ENCODE measurements around the gene PRTN3.

DNA sequence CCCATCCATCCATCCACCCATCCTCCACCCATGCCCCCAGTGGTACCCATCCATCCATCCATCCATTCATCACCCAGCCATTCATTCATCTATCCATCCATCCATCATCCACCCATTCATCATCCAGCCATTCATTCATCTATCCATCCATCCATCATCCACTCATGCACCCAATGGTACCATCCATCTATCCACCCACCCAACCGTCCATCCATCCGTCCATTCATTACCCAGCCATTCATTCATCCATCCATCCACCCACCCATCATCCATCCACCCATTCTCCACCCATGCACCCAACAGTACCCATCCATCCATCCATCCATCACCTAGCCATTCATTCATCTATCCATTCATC is 24.3 kb upstream of the PRTN3 start:
- TF ChIP-seq, protein P1, sequence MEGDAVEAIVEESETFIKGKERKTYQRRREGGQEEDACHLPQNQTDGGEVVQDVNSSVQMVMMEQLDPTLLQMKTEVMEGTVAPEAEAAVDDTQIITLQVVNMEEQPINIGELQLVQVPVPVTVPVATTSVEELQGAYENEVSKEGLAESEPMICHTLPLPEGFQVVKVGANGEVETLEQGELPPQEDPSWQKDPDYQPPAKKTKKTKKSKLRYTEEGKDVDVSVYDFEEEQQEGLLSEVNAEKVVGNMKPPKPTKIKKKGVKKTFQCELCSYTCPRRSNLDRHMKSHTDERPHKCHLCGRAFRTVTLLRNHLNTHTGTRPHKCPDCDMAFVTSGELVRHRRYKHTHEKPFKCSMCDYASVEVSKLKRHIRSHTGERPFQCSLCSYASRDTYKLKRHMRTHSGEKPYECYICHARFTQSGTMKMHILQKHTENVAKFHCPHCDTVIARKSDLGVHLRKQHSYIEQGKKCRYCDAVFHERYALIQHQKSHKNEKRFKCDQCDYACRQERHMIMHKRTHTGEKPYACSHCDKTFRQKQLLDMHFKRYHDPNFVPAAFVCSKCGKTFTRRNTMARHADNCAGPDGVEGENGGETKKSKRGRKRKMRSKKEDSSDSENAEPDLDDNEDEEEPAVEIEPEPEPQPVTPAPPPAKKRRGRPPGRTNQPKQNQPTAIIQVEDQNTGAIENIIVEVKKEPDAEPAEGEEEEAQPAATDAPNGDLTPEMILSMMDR (IDR thresholded peaks at IDR 0.05; ENCODE audit: poor library complexity): no peak
- no peak for TF ChIP-seq EZH2 (IDR thresholded peaks at IDR 0.05; ENCODE audit: borderline replicate concordance)
- no peak for TF ChIP-seq EZH2phosphoT487 (IDR thresholded peaks at IDR 0.05; ENCODE audit: low read depth, severe bottlenecking, unreplicated experiment)

Measured in hepatocyte (in vitro differentiated cells).